CD8-positive, alpha-beta memory T cell (primary cell): Measurements from ENCODE around the gene ZNF691. TPM values are rescaled to one million over a fixed set of nuclear protein-coding genes. Genes with fewer than 3 reads are reported as not detected.

ENCODE experiments used
- CTCF ChIA-PET: fragments of 350-600 bp; sonication (Branson Sonifier 250); formaldehyde crosslinking; loops from one replicate; lab custom pipeline; 2021; ENCODE audit warnings: antibody characterized with exemption; lab: Charles Lee
- POLR2A ChIA-PET: fragments of 350-600 bp; sonication (Branson Sonifier 250); formaldehyde crosslinking; loops from one replicate; lab custom pipeline; 2021; ENCODE audit warnings: antibody characterized with exemption; lab: Charles Lee
- DNase-seq, 5 donors: peaks; one replicate each; pipeline versions ENCODE4 v3.0.0 to v3.0.0-alpha.2; 2020 to 2022; ENCODE audit warnings: mixed read lengths in 1 of 5
- H3K27ac ChIP-seq: one replicate; pipeline ENCODE4 v1.7.0; 2013; ENCODE audit warnings: low read depth, mild to moderate bottlenecking, low read length, moderate library complexity
- H3K27me3 ChIP-seq: 2 replicates; pipeline ENCODE4 v1.7.0; 2013; ENCODE audit warnings: low read length, mild to moderate bottlenecking; ENCODE audit not compliant: insufficient read depth, poor library complexity, severe bottlenecking
- H3K36me3 ChIP-seq: 2 replicates; pipeline ENCODE4 v1.7.0; 2013; ENCODE audit warnings: mild to moderate bottlenecking, low read length, moderate library complexity; ENCODE audit not compliant: insufficient read depth
- H3K4me1 ChIP-seq: 2 replicates; pipeline ENCODE4 v1.7.0; 2013; ENCODE audit warnings: mild to moderate bottlenecking, low read length, moderate library complexity; ENCODE audit not compliant: insufficient read depth
- H3K4me3 ChIP-seq: 2 replicates; pipeline ENCODE4 v1.7.0; 2013; ENCODE audit warnings: mild to moderate bottlenecking, low read length
- H3K9me3 ChIP-seq: 2 replicates; pipeline ENCODE4 v1.7.0; 2013; ENCODE audit warnings: mild to moderate bottlenecking, low read length
- H3K27ac Mint-ChIP-seq, 8 donors: one replicate each; pipeline ENCODE4 v1.8.0; 2020 to 2021; ENCODE audit warnings: mixed read lengths in 8 of 8, mild to moderate bottlenecking in 6 of 8, inconsistent platforms in 3 of 8, moderate library complexity in 3 of 8
- H3K27me3 Mint-ChIP-seq, 2 donors: one replicate each; pipeline ENCODE4 v1.8.0; 2020 to 2021; ENCODE audit warnings: mixed read lengths in 2 of 2, mild to moderate bottlenecking in 1 of 2, moderate library complexity in 1 of 2
- H3K36me3 Mint-ChIP-seq, 3 donors: one replicate each; pipeline ENCODE4 v1.8.0; 2020 to 2021; ENCODE audit warnings: mixed read lengths in 3 of 3, inconsistent platforms in 1 of 3, mild to moderate bottlenecking in 1 of 3
- H3K4me1 Mint-ChIP-seq, 3 donors: one replicate each; pipeline ENCODE4 v1.8.0; 2020 to 2021; ENCODE audit warnings: mixed read lengths in 3 of 3, inconsistent platforms in 1 of 3, mild to moderate bottlenecking in 1 of 3
- H3K4me3 Mint-ChIP-seq, 7 donors: one replicate each; pipeline ENCODE4 v1.8.0; 2020 to 2021; ENCODE audit warnings: mixed read lengths in 7 of 7, mild to moderate bottlenecking in 6 of 7, moderate library complexity in 4 of 7, inconsistent platforms in 2 of 7
- H3K9me3 Mint-ChIP-seq, 5 donors: one replicate each; pipeline ENCODE4 v1.8.0; 2020 to 2022; ENCODE audit warnings: mixed read lengths in 5 of 5, mild to moderate bottlenecking in 3 of 5, moderate library complexity in 2 of 5, inconsistent platforms in 1 of 5
- polyA plus RNA-seq: library from polyadenylated mRNA; unstranded; fragments of 300-500 nt; fragmentation: Illumina TruSeq; gene quantifications from one replicate; pipeline ENCODE4 v1.2.3, GENCODE V29; 2021
- total RNA-seq, 2 experiments: library from RNA; stranded (reverse); gene quantifications; one replicate each; pipeline ENCODE4 v1.2.3, GENCODE V29; 2021

The ZNF691 gene
- total and polyA plus RNA-seq, 3 experiments from 2014 or later, result 9.5 to 10.8 (median 10.8) TPM

- Mint-ChIP-seq H3K36me3 (peaks cover 8 to 28% (median 12%) of the 10 kb centered on the region in 3 donors), H3K27ac (peak overlapping the region in 7 of 8 donors; percentile 66 to 97 (median 89)), H3K9me3 (peaks cover 0 to 1% (median 0%) of the 10 kb centered on the region in 5 donors), H3K4me1 (peaks cover 34 to 42% (median 39%) of the 10 kb centered on the region in 3 donors), H3K4me3 (peak overlapping the region; percentile 91 to 98 (median 96)), H3K27me3 (no peaks in the 10 kb centered on the region)
- no peak for DNase-seq
- H3K4me3 ChIP-seq, result peak overlapping the region; percentile 93
- ChIA-PET POLR2A (interaction anchor here (0.7 to 2.0 kb wide), 5 partner anchors 23 to 164 kb away, joined by 3 to 18 read pairs (median 5); partner anchors contain the start of genes C1orf50, ERMAP, P3H1 and YBX1), CTCF (interaction anchor here (0.8 to 3.0 kb wide), 12 partner anchors 10 to 409 kb away, joined by 3 to 14 read pairs (median 5); partner anchors contain the start of genes C1orf50, ERMAP, P3H1 and SVBP)
- H3K27ac ChIP-seq, result peak overlapping the region; percentile 79
- peaks cover 20% of the 10 kb centered on the region for H3K4me1 ChIP-seq
- peaks cover 3% of the 10 kb centered on the region for H3K36me3 ChIP-seq
- no peaks in the 10 kb centered on the region for H3K9me3 ChIP-seq
- H3K27me3 ChIP-seq, result no peaks in the 10 kb centered on the region
Observed at GRCh38 chr1:42845866-42846256, 552 bp upstream of the ZNF691 start.

- Histone ChIP-seq H3K4me1 (peaks cover 20% of the 10 kb centered on the region), H3K9me3 (no peaks in the 10 kb centered on the region), H3K36me3 (peaks cover 11% of the 10 kb centered on the region), H3K27me3 (no peaks in the 10 kb centered on the region), H3K27ac (peak overlapping the region; percentile 79), H3K4me3 (peak overlapping the region; percentile 93)
- no peak for DNase-seq
- Mint-ChIP-seq H3K9me3 (peaks cover 0 to 1% (median 0%) of the 10 kb centered on the region in 5 donors), H3K36me3 (peaks cover 12 to 39% (median 12%) of the 10 kb centered on the region in 3 donors), H3K27ac (peak overlapping the region; percentile 66 to 97 (median 90)), H3K4me1 (peaks cover 34 to 42% (median 39%) of the 10 kb centered on the region in 3 donors), H3K4me3 (peak overlapping the region; percentile 91 to 98 (median 96)), H3K27me3 (no peaks in the 10 kb centered on the region)
- POLR2A ChIA-PET, result interaction anchor here (0.6 to 2.0 kb wide), 4 partner anchors 31 to 253 kb away, joined by 3 to 18 read pairs (median 6); partner anchors contain the start of genes C1orf50, ERMAP and P3H1
- CTCF ChIA-PET, result interaction anchor here (1.4 to 3.0 kb wide), 6 partner anchors 11 to 226 kb away, joined by 4 to 14 read pairs (median 7); partner anchors contain the start of genes C1orf50, ERMAP, P3H1 and SVBP
Observed at GRCh38 chr1:42847111-42847595, 740 bp downstream of the ZNF691 start.

- peaks cover 34 to 42% (median 39%) of the 10 kb centered on the region in 3 donors for H3K4me1 Mint-ChIP-seq
- Histone ChIP-seq H3K9me3 (no peaks in the 10 kb centered on the region), H3K4me1 (peaks cover 20% of the 10 kb centered on the region), H3K27ac (no peak overlapping the region), H3K4me3 (peak overlapping the region; percentile 93), H3K27me3 (no peaks in the 10 kb centered on the region), H3K36me3 (peaks cover 11% of the 10 kb centered on the region)
- peak overlapping the region; percentile 91 to 98 (median 96) for H3K4me3 Mint-ChIP-seq
- DNase-seq, result no peak
- peaks cover 12 to 42% (median 12%) of the 10 kb centered on the region in 3 donors for H3K36me3 Mint-ChIP-seq
- H3K9me3 Mint-ChIP-seq, result peaks cover 0 to 1% (median 0%) of the 10 kb centered on the region in 5 donors
- peak overlapping the region in 7 of 8 donors; percentile 29 to 91 (median 88) for H3K27ac Mint-ChIP-seq
- CTCF ChIA-PET, result interaction anchor here (0.9 to 3.0 kb wide), 4 partner anchors 10 to 225 kb away, joined by 3 to 14 read pairs (median 10); partner anchors contain the start of genes C1orf50, ERMAP, P3H1 and SVBP
- H3K27me3 Mint-ChIP-seq, result no peaks in the 10 kb centered on the region
- POLR2A ChIA-PET, result interaction anchor here (2.0 kb wide), 1 partner anchor 32 kb away, joined by 7 read pairs; the partner anchor contains the start of gene ERMAP
Observed at GRCh38 chr1:42847721-42848460, 1.5 kb downstream of the ZNF691 start.

GRCh38 chr1:42848823-42849537 is 2.6 kb downstream of the ZNF691 start:
- peaks cover 11% of the 10 kb centered on the region for H3K36me3 ChIP-seq
- peaks cover 34 to 42% (median 39%) of the 10 kb centered on the region in 3 donors for H3K4me1 Mint-ChIP-seq
- no peaks in the 10 kb centered on the region for H3K9me3 ChIP-seq
- no peak overlapping the region for H3K4me3 ChIP-seq
- peak overlapping the region in 2 of 7 donors; percentile 5 to 63 for H3K4me3 Mint-ChIP-seq
- H3K27ac ChIP-seq, result no peak overlapping the region
- H3K27me3 Mint-ChIP-seq, result no peaks in the 10 kb centered on the region
- peaks cover 20% of the 10 kb centered on the region for H3K4me1 ChIP-seq
- POLR2A ChIA-PET, result no interaction called here
- H3K36me3 Mint-ChIP-seq, result peaks cover 8 to 40% (median 12%) of the 10 kb centered on the region in 3 donors
- DNase-seq, result no peak
- H3K9me3 Mint-ChIP-seq, result peaks cover 0 to 1% (median 0%) of the 10 kb centered on the region in 5 donors
- CTCF ChIA-PET, result no interaction called here
- H3K27ac Mint-ChIP-seq, result peak overlapping the region in 4 of 8 donors; percentile 29 to 92 (median 42)
- H3K27me3 ChIP-seq, result no peaks in the 10 kb centered on the region

- Histone ChIP-seq H3K9me3 (no peaks in the 10 kb centered on the region), H3K36me3 (peaks cover 11% of the 10 kb centered on the region), H3K4me3 (no peak overlapping the region), H3K4me1 (peaks cover 20% of the 10 kb centered on the region), H3K27me3 (no peaks in the 10 kb centered on the region), H3K27ac (no peak overlapping the region)
- Mint-ChIP-seq H3K27ac (peak overlapping the region in 4 of 8 donors; percentile 3 to 34 (median 8)), H3K27me3 (no peaks in the 10 kb centered on the region), H3K4me1 (peaks cover 34 to 42% (median 39%) of the 10 kb centered on the region in 3 donors), H3K4me3 (no peak overlapping the region), H3K36me3 (peaks cover 8 to 40% (median 12%) of the 10 kb centered on the region in 3 donors), H3K9me3 (peaks cover 0 to 1% (median 0%) of the 10 kb centered on the region in 5 donors)
- CTCF ChIA-PET, result no interaction called here
- no peak for DNase-seq
- POLR2A ChIA-PET, result no interaction called here
Observed at GRCh38 chr1:42849944-42850343, 3.5 kb downstream of the ZNF691 start.

- Mint-ChIP-seq H3K27ac (no peak overlapping the region), H3K4me3 (no peak overlapping the region), H3K9me3 (peaks cover 0 to 1% (median 0%) of the 10 kb centered on the region in 5 donors), H3K27me3 (no peaks in the 10 kb centered on the region), H3K4me1 (peaks cover 28 to 33% (median 33%) of the 10 kb centered on the region in 3 donors), H3K36me3 (peaks cover 8 to 36% (median 12%) of the 10 kb centered on the region in 3 donors)
- POLR2A ChIA-PET, result no interaction called here
- no peak overlapping the region for H3K27ac ChIP-seq
- H3K4me1 ChIP-seq, result peaks cover 15% of the 10 kb centered on the region
- no peak overlapping the region for H3K4me3 ChIP-seq
- H3K27me3 ChIP-seq, result no peaks in the 10 kb centered on the region
- DNase-seq, result no peak
- CTCF ChIA-PET, result interaction anchor here (0.6 kb wide), 1 partner anchor 38 kb away, joined by 3 read pairs; no protein-coding TSS in a partner anchor
- H3K36me3 ChIP-seq, result peaks cover 11% of the 10 kb centered on the region
- no peaks in the 10 kb centered on the region for H3K9me3 ChIP-seq
Observed at GRCh38 chr1:42851420-42851819, 5.0 kb downstream of the ZNF691 start.

GRCh38 chr1:42851960-42852607 is 5.7 kb downstream of the ZNF691 start:
- H3K9me3 Mint-ChIP-seq, result peaks cover 0 to 1% (median 0%) of the 10 kb centered on the region in 5 donors
- H3K4me3 Mint-ChIP-seq, result no peak overlapping the region
- DNase-seq, result no peak
- Histone ChIP-seq H3K4me3 (no peak overlapping the region), H3K4me1 (peaks cover 13% of the 10 kb centered on the region), H3K27me3 (no peaks in the 10 kb centered on the region), H3K27ac (no peak overlapping the region), H3K36me3 (peaks cover 11% of the 10 kb centered on the region), H3K9me3 (no peaks in the 10 kb centered on the region)
- ChIA-PET POLR2A (no interaction called here), CTCF (no interaction called here)
- peaks cover 6 to 30% (median 12%) of the 10 kb centered on the region in 3 donors for H3K36me3 Mint-ChIP-seq
- peaks cover 26 to 30% (median 28%) of the 10 kb centered on the region in 3 donors for H3K4me1 Mint-ChIP-seq
- peak overlapping the region in 3 of 8 donors; percentile 3 to 75 (median 35) for H3K27ac Mint-ChIP-seq
- H3K27me3 Mint-ChIP-seq, result no peaks in the 10 kb centered on the region
